Right renal cortex interstitium (tissue), 3 donors: ENCODE measurements around the gene SLC39A3. TPM values are rescaled to one million over a fixed set of nuclear protein-coding genes. Genes with fewer than 3 reads are reported as not detected.

Experiments
- DNase-seq, 3 donors: peaks; one replicate each; pipeline ENCODE4 v3.0.0-alpha.2; 2013; ENCODE audit warnings: low read depth in 3 of 3, low spot score in 2 of 3
- polyA plus RNA-seq, 3 donors: library from polyadenylated mRNA; unstranded; fragments of 120-200 nt; gene quantifications; one replicate each; pipeline ENCODE4 v1.2.1, GENCODE V29; 2013; ENCODE audit not compliant: insufficient read length in 3 of 3

The SLC39A3 gene
- polyA plus RNA-seq, 3 donors, result 27.5 to 33.6 (median 29.8) TPM

- no peak for DNase-seq
Observed at GRCh38 chr19:2769218-2769617, 29.4 kb upstream of the SLC39A3 start.

GRCh38 chr19:2768365-2769132 lies 28.7 kb upstream of the SLC39A3 start:
- no peak for DNase-seq

GRCh38 chr19:2767688-2768087 lies 27.9 kb upstream of the SLC39A3 start:
- no peak for DNase-seq

- DNase-seq, result no peak
Observed at GRCh38 chr19:2766594-2767372, 27.0 kb upstream of the SLC39A3 start.

GRCh38 chr19:2765376-2765775 lies 25.6 kb upstream of the SLC39A3 start:
- no peak for DNase-seq

- DNase-seq, result no peak
Observed at GRCh38 chr19:2764945-2765344, 25.1 kb upstream of the SLC39A3 start.

- DNase-seq, result no peak
Observed at GRCh38 chr19:2763687-2764086, 23.9 kb upstream of the SLC39A3 start.

- no peak for DNase-seq
Observed at GRCh38 chr19:2762783-2763496, 23.1 kb upstream of the SLC39A3 start.

GRCh38 chr19:2761876-2762782 lies 22.3 kb upstream of the SLC39A3 start:
- no peak for DNase-seq

- DNase-seq, result no peak
Observed at GRCh38 chr19:2761309-2761677, 21.5 kb upstream of the SLC39A3 start.

GRCh38 chr19:2759965-2760364 lies 20.1 kb upstream of the SLC39A3 start:
- no peak for DNase-seq

- DNase-seq, result no peak
Observed at GRCh38 chr19:2759362-2759761, 19.5 kb upstream of the SLC39A3 start.

GRCh38 chr19:2758601-2759313 lies 18.9 kb upstream of the SLC39A3 start:
- DNase-seq, result no peak

GRCh38 chr19:2756921-2757881 lies 17.4 kb upstream of the SLC39A3 start:
- no peak for DNase-seq

GRCh38 chr19:2756477-2756876 lies 16.7 kb upstream of the SLC39A3 start:
- no peak for DNase-seq

- DNase-seq, result no peak
Observed at GRCh38 chr19:2755811-2756210, 16.0 kb upstream of the SLC39A3 start.

GRCh38 chr19:2755448-2755705 lies 15.6 kb upstream of the SLC39A3 start:
- no peak for DNase-seq

GRCh38 chr19:2754659-2755447 lies 15.0 kb upstream of the SLC39A3 start:
- DNase-seq, result no peak
